Right atrium auricular region (tissue), 2 donors: Measurements from ENCODE around the gene PODXL2. TPM values are rescaled to one million over a fixed set of nuclear protein-coding genes. Genes with fewer than 3 reads are reported as not detected.
A peak's percentile ranks its signal among the peaks of the same experiment; 100 is the strongest.

Experiments
- DNase-seq: peaks from one replicate; pipeline ENCODE4 v3.0.0-alpha.2; 2019; ENCODE audit warnings: low spot score
- H3K27ac ChIP-seq, 2 donors: fragments of 200-600 bp; sonication (generic); 1 replicate in 1 of 2; 2 replicates in 1 of 2; pipeline ENCODE4 v1.5.1; 2016 to 2019
- H3K27me3 ChIP-seq, 2 donors: fragments of 200-600 bp; sonication (generic); one replicate each; pipeline versions ENCODE4 v1.5.1 to v1.6.0; 2017 to 2019
- H3K36me3 ChIP-seq: fragments of 200-600 bp; sonication (generic); one replicate; pipeline ENCODE4 v1.5.1; 2016
- H3K4me1 ChIP-seq, 2 donors: fragments of 200-600 bp; sonication (generic); one replicate each; pipeline versions ENCODE4 v1.5.1 to v1.6.0; 2017 to 2019
- H3K4me3 ChIP-seq, 2 donors: fragments of 200-600 bp; sonication (generic); 1 replicate in 1 of 2; 2 replicates in 1 of 2; pipeline ENCODE4 v1.5.1; 2017 to 2019; ENCODE audit warnings: mild to moderate bottlenecking in 1 of 2, moderate library complexity in 1 of 2
- H3K9me3 ChIP-seq, 2 donors: fragments of 200-600 bp; sonication (generic); one replicate each; pipeline ENCODE4 v1.5.1; 2019
- CTCF ChIP-seq, 2 donors: fragments of 200-600 bp; sonication (generic); IDR thresholded peaks; one replicate each; pipeline ENCODE4 v1.5.1; 2019; ENCODE audit warnings: antibody characterized with exemption in 2 of 2
- total RNA-seq, 2 donors: library from RNA; depleted of rRNA; stranded (reverse); fragments of >200 nt; gene quantifications; one replicate each; pipeline ENCODE4 v1.1.0, GENCODE V29; 2016

The PODXL2 gene
- total RNA-seq, 2 donors from 2014 or later: 1.9 to 2.9 TPM

- no peaks in the 10 kb centered on the region for H3K36me3 ChIP-seq
- TF ChIP-seq CTCF (IDR thresholded peaks at IDR 0.05): no peak
- no peak overlapping the region for H3K27ac ChIP-seq
- H3K27me3 ChIP-seq: no peaks in the 10 kb centered on the region
- no peaks in the 10 kb centered on the region for H3K9me3 ChIP-seq
- DNase-seq: no peak
- H3K4me1 ChIP-seq: peaks cover 0 to 13% of the 10 kb centered on the region in 2 donors
- peak overlapping the region; percentile 26 to 52 for H3K4me3 ChIP-seq
Measured at GRCh38 chr3:127629467-127630403, 750 bp downstream of the PODXL2 start.

GRCh38 chr3:127630811-127631714 is 2.1 kb downstream of the PODXL2 start:
- H3K4me3 ChIP-seq: no peak overlapping the region
- peaks cover 0 to 13% of the 10 kb centered on the region in 2 donors for H3K4me1 ChIP-seq
- no peaks in the 10 kb centered on the region for H3K36me3 ChIP-seq
- no peak for DNase-seq
- H3K9me3 ChIP-seq: no peaks in the 10 kb centered on the region
- no peak overlapping the region for H3K27ac ChIP-seq
- H3K27me3 ChIP-seq: no peaks in the 10 kb centered on the region
- no peak for TF ChIP-seq CTCF (IDR thresholded peaks at IDR 0.05)

- no peak overlapping the region for H3K27ac ChIP-seq
Measured at GRCh38 chr3:127632035-127632820, 3.2 kb downstream of the PODXL2 start.

GRCh38 chr3:127634653-127635052 is 5.7 kb downstream of the PODXL2 start:
- no peak overlapping the region for H3K27ac ChIP-seq
- DNase-seq: no peak
- no peaks in the 10 kb centered on the region for H3K9me3 ChIP-seq
- H3K4me3 ChIP-seq: no peak overlapping the region
- peaks cover 0 to 9% of the 10 kb centered on the region in 2 donors for H3K4me1 ChIP-seq
- H3K27me3 ChIP-seq: no peaks in the 10 kb centered on the region
- no peak for TF ChIP-seq CTCF (IDR thresholded peaks at IDR 0.05)
- H3K36me3 ChIP-seq: no peaks in the 10 kb centered on the region

More at GRCh38 chr3:127632035-127632820, 3.2 kb downstream of the PODXL2 start:
- no peak overlapping the region for H3K4me3 ChIP-seq
- no peak for DNase-seq
- no peaks in the 10 kb centered on the region for H3K36me3 ChIP-seq
- no peaks in the 10 kb centered on the region for H3K9me3 ChIP-seq
- peaks cover 0 to 13% of the 10 kb centered on the region in 2 donors for H3K4me1 ChIP-seq
- no peak for TF ChIP-seq CTCF (IDR thresholded peaks at IDR 0.05)
- H3K27me3 ChIP-seq: no peaks in the 10 kb centered on the region

- Histone ChIP-seq H3K4me1 (no peaks in the 10 kb centered on the region), H3K4me3 (no peak overlapping the region), H3K27me3 (no peaks in the 10 kb centered on the region), H3K27ac (no peak overlapping the region), H3K36me3 (no peaks in the 10 kb centered on the region), H3K9me3 (no peaks in the 10 kb centered on the region)
- no peak for TF ChIP-seq CTCF (IDR thresholded peaks at IDR 0.05)
- no peak for DNase-seq
Measured at GRCh38 chr3:127637546-127637945, 8.6 kb downstream of the PODXL2 start.
